Measurements from ENCODE around the gene SYPL1.

The SYPL1 gene

DNA sequence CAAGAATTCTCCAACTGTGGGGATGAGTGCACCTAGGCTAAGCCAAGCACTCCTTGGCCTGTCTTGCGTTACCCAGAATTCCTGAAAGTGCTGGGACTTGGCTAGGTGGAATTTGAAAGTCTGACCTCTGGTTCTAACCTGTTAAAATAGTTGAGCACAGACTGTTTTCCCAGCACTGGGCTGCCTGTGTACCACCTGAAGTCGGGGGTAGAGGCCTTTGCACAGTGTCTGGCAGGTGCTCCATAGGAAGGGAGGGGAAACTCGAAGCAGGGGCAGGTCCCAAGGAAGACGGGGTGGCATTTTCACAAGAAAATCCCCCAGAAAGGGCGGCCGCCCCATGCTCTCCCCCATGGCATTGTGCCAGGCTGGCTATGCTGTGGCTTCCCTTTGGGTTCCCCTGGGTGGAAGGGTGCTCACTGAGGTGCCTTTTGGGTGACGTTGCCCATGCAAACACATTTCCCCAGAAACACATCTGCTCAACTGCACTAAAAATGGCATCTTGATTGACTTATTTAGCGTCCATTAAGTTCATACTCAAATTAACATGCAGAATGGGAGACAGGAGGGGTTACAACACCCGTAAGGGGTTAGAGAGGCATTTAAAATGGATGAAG is 62.9 kb downstream of the SYPL1 start:
- no peaks in the 10 kb centered on the region for H3K27me3 ChIP-seq
- H3K27ac ChIP-seq = no peak overlapping the region
- H3K4me1 ChIP-seq = peaks cover 0 to 18% (median 14%) of the 10 kb centered on the region in 10 experiments; a peak in 14 of 20 replicates
- peaks cover 0 to 11% (median 8%) of the 10 kb centered on the region in 11 experiments; a peak in 15 of 22 replicates for H3K9me3 ChIP-seq (replicated peaks in 1 of 11)
- H3K4me2 ChIP-seq = peak overlapping the region in 9 of 11 experiments; percentile 29 to 76 (median 52); a peak in 17 of 22 replicates
- no peak overlapping the region for H3K9ac ChIP-seq
- no peaks in the 10 kb centered on the region for H4K20me1 ChIP-seq
- no peak overlapping the region for H3K4me3 ChIP-seq
- no peaks in the 10 kb centered on the region for H3K36me3 ChIP-seq
- no peak for TF ChIP-seq Cebpa-rat (IDR thresholded peaks at IDR 0.05)

GRCh38 chr7:106048706-106049020 is 63.4 kb downstream of the SYPL1 start:
- H3K27ac ChIP-seq = no peak overlapping the region
- H3K4me3 ChIP-seq = no peak overlapping the region
- H3K27me3 ChIP-seq = no peaks in the 10 kb centered on the region
- H3K4me1 ChIP-seq = peaks cover 0 to 18% (median 14%) of the 10 kb centered on the region in 10 experiments; a peak in 14 of 20 replicates
- H3K36me3 ChIP-seq = no peaks in the 10 kb centered on the region
- no peak overlapping the region for H3K9ac ChIP-seq
- peak overlapping the region in 2 of 11 experiments; percentile 64 to 72; a peak in 2 of 22 replicates for H3K4me2 ChIP-seq
- H4K20me1 ChIP-seq = no peaks in the 10 kb centered on the region
- TF ChIP-seq Cebpa-rat (IDR thresholded peaks at IDR 0.05) = no peak
- H3K9me3 ChIP-seq (replicated peaks in 1 of 11) = peaks cover 0 to 11% (median 8%) of the 10 kb centered on the region in 11 experiments; a peak in 15 of 22 replicates

- H3K4me3 ChIP-seq = no peak overlapping the region
- no peaks in the 10 kb centered on the region for H3K36me3 ChIP-seq
- H3K4me1 ChIP-seq = peaks cover 0 to 18% (median 14%) of the 10 kb centered on the region in 10 experiments; a peak in 14 of 20 replicates
- H3K9me3 ChIP-seq (replicated peaks in 1 of 11) = peaks cover 0 to 11% (median 8%) of the 10 kb centered on the region in 11 experiments; a peak in 15 of 22 replicates
- TF ChIP-seq Cebpa-rat (IDR thresholded peaks at IDR 0.05) = no peak
- H3K27ac ChIP-seq = no peak overlapping the region
- H3K27me3 ChIP-seq = no peaks in the 10 kb centered on the region
- H3K4me2 ChIP-seq = no peak overlapping the region
- no peak overlapping the region for H3K9ac ChIP-seq
- H4K20me1 ChIP-seq = no peaks in the 10 kb centered on the region
These were observed 64.0 kb downstream of the SYPL1 start for GRCh38 chr7:106047818-106048705.

DNA sequence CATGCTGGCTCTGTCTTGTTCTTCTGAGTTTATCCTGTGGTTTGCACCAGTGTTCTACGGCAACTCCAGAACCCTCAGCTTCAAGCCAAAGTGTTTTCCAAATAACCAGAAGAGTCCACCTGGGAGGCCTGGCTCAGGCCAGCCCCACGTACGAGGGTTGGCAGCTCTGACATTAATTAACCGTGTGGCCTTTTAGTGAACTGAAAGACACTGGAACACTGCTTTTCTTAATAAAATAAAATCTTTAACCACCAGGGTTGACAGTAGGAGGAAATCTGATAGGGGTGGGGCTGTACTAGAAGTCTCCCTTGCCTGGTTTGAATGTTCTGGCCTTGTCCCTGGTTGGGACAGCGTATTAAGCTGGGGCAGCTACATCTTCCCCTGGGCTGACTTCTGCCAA is 64.9 kb downstream of the SYPL1 start:
- no peak overlapping the region for H3K4me2 ChIP-seq
- H3K27me3 ChIP-seq = no peaks in the 10 kb centered on the region
- H3K9ac ChIP-seq = no peak overlapping the region
- H3K4me1 ChIP-seq = peaks cover 0 to 18% (median 14%) of the 10 kb centered on the region in 10 experiments; a peak in 14 of 20 replicates
- H3K36me3 ChIP-seq = no peaks in the 10 kb centered on the region
- no peak overlapping the region for H3K27ac ChIP-seq
- H3K4me3 ChIP-seq = no peak overlapping the region
- no peak for TF ChIP-seq Cebpa-rat (IDR thresholded peaks at IDR 0.05)
- peaks cover 0 to 11% (median 8%) of the 10 kb centered on the region in 11 experiments; a peak in 15 of 22 replicates for H3K9me3 ChIP-seq (replicated peaks in 1 of 11)
- no peaks in the 10 kb centered on the region for H4K20me1 ChIP-seq

GRCh38 chr7:106045586-106045985 is 66.5 kb downstream of the SYPL1 start:
- Histone ChIP-seq H3K9ac (no peak overlapping the region), H3K4me1 (peaks cover 0 to 18% (median 14%) of the 10 kb centered on the region in 10 experiments; a peak in 14 of 20 replicates), H3K4me3 (no peak overlapping the region), H3K4me2 (no peak overlapping the region), H4K20me1 (0 out of 22 replicates have a peak, but pooled peaks cover 0 to under 1% (median 0%) of the 10 kb centered on the region in 11 experiments), H3K27me3 (no peaks in the 10 kb centered on the region), H3K27ac (no peak overlapping the region), H3K9me3 (replicated peaks in 1 of 11) (no peaks in the 10 kb centered on the region), H3K36me3 (no peaks in the 10 kb centered on the region)
- no peak for TF ChIP-seq Cebpa-rat (IDR thresholded peaks at IDR 0.05)

DNA sequence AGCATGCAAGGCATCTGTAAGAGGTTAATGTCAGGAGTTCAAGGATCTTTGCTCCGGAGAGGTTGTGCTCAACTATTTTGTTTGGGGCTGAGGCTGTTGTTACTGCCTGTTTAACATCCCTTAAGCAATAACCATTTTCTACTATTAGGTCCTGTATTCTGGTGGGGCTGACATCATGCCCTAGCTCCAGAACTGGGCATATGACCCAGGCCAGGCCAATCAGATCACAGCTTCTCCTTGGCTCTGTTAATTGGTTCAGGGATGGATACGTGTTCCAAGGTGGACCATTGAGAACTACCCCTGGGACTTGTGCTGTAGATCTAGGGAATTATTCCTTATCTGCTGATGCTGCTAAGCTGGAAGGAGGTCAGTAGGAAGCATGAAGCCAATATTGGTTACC is 67.0 kb downstream of the SYPL1 start:
- Histone ChIP-seq H3K9ac (no peak overlapping the region), H4K20me1 (0 out of 22 replicates have a peak, but pooled peaks cover 0 to 4% (median 0%) of the 10 kb centered on the region in 11 experiments), H3K4me2 (no peak overlapping the region), H3K27ac (no peak overlapping the region), H3K36me3 (no peaks in the 10 kb centered on the region), H3K27me3 (no peaks in the 10 kb centered on the region), H3K9me3 (replicated peaks in 1 of 11) (no peaks in the 10 kb centered on the region), H3K4me1 (peaks cover 0 to 15% (median 12%) of the 10 kb centered on the region in 10 experiments; a peak in 14 of 20 replicates), H3K4me3 (no peak overlapping the region)
- TF ChIP-seq Cebpa-rat (IDR thresholded peaks at IDR 0.05) = no peak

DNA sequence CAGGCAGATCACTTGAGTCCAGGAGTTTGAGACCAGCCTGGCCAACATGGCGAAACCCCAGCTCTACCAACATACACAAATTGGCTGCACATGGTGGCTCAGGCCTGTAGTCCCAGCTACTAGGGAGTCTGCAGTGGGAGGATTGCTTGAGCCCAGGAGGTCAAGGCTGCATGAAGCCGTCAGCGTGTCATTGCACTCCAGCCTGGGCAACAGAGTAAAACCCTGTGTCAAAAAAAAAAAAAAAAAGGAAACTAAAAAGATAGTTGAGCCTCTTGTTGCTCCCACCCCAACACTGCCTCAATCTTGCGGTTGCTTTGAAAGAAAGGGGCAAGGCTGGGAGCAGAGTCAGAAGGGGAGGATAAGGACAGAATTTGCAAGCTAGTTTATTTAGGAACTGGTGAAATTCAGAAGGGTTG is 69.9 kb downstream of the SYPL1 start:
- Histone ChIP-seq H3K27me3 (no peaks in the 10 kb centered on the region), H3K9me3 (replicated peaks in 1 of 11) (no peaks in the 10 kb centered on the region), H3K4me2 (0 out of 22 replicates have a peak overlapping the region, but pooled peaks of 1 of the 11 experiments have one; percentile 13), H3K4me1 (no peaks in the 10 kb centered on the region), H4K20me1 (0 out of 22 replicates have a peak, but pooled peaks cover 0 to 4% (median 0%) of the 10 kb centered on the region in 11 experiments), H3K9ac (no peak overlapping the region), H3K27ac (no peak overlapping the region), H3K36me3 (no peaks in the 10 kb centered on the region), H3K4me3 (no peak overlapping the region)
- TF ChIP-seq Cebpa-rat (IDR thresholded peaks at IDR 0.05) = no peak

DNA sequence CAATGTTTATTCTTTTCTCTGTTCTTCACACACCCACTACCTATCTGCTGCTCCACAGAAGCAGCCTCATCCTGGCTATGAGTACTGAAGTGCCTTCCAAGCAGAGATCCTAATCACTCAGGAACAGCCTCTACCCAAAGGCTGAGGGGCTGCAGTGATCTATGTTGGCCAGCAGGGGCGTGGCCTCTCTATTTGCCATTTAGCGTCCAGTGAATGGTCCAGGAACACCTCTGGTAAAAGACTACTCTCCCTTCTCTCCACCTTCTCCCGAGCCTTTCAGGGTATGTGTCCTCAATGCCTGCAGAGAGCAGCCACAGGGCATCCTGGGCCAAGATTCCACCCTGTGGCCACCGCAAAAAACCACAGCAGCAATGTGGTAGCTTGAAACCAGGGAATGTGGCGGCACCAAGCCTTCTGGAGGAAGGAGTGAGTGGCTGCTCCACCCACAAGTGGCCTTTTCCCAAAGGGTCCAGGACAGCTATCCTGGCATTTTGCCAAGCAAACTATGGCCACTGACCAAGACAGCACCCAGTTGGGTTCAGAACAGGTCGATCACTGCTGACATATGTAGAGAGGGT is 70.9 kb downstream of the SYPL1 start:
- Histone ChIP-seq H3K9ac (no peak overlapping the region), H3K4me2 (no peak overlapping the region), H3K27ac (no peak overlapping the region), H3K4me3 (no peak overlapping the region), H3K36me3 (no peaks in the 10 kb centered on the region), H3K27me3 (no peaks in the 10 kb centered on the region), H4K20me1 (0 out of 22 replicates have a peak, but pooled peaks cover 0 to 4% (median 0%) of the 10 kb centered on the region in 11 experiments), H3K9me3 (replicated peaks in 1 of 11) (no peaks in the 10 kb centered on the region), H3K4me1 (no peaks in the 10 kb centered on the region)
- TF ChIP-seq Cebpa-rat (IDR thresholded peaks at IDR 0.05) = no peak
